GM12878 (cell line): Measurements from ENCODE around the gene PSMC3. TPM values are rescaled to one million over a fixed set of nuclear protein-coding genes. Genes with fewer than 3 reads are reported as not detected.
A peak's percentile ranks its signal among the peaks of the same experiment; 100 is the strongest.

Experiments used
- CBFB ChIP-seq: IDR thresholded peaks from 2 replicates; pipeline ENCODE4 v1.6.1; 2016; ENCODE audit warnings: antibody characterized with exemption, low read depth
- DPF2 ChIP-seq: fragments of 450-650 bp; IDR thresholded peaks from 2 replicates; pipeline ENCODE4 v1.6.1; 2017; ENCODE audit warnings: mild to moderate bottlenecking
- EP300 ChIP-seq, 2 experiments: fragments of 150-350 bp in 1 of 2; IDR thresholded peaks; 2 replicates each; pipeline ENCODE4 v1.6.1; 2011 to 2012; ENCODE audit warnings: low read depth in 2 of 2, low read length in 2 of 2, borderline replicate concordance in 1 of 2, improper control_type of control experiment in 1 of 2, inconsistent platforms in 1 of 2; ENCODE audit not compliant: control insufficient read depth in 1 of 2
- GABPA ChIP-seq: IDR thresholded peaks from 2 replicates; pipeline ENCODE4 v1.6.1; 2014; ENCODE audit warnings: antibody characterized with exemption, low read depth, mild to moderate bottlenecking, inconsistent platforms
- HCFC1 ChIP-seq: fragments of 150-350 bp; IDR thresholded peaks from 2 replicates; pipeline ENCODE4 v1.6.1; 2014; ENCODE audit warnings: low read length
- MYC ChIP-seq: IDR thresholded peaks from 2 replicates; pipeline ENCODE4 v1.6.1; 2011; ENCODE audit warnings: mild to moderate bottlenecking, low read length, moderate library complexity, inconsistent platforms; ENCODE audit not compliant: insufficient read depth, insufficient replicate concordance, insufficient read length, severe bottlenecking
- NBN ChIP-seq: fragments of 450-650 bp; IDR thresholded peaks from 2 replicates; pipeline ENCODE4 v1.6.1; 2016
- PAX5 ChIP-seq: IDR thresholded peaks from 2 replicates; pipeline ENCODE4 v1.6.1; 2011; ENCODE audit warnings: low read depth, low read length, borderline replicate concordance
- PML ChIP-seq: IDR thresholded peaks from 2 replicates; pipeline ENCODE4 v1.6.1; 2012; ENCODE audit warnings: low read length, inconsistent platforms
- POLR2A ChIP-seq: IDR thresholded peaks from 2 replicates; pipeline ENCODE4 v1.6.1; 2011; ENCODE audit warnings: low read depth, mild to moderate bottlenecking, low read length
- SMAD1 ChIP-seq: fragments of 450-650 bp; IDR thresholded peaks from 2 replicates; pipeline ENCODE4 v1.6.1; 2018; ENCODE audit warnings: mild to moderate bottlenecking, low read depth; ENCODE audit not compliant: partially characterized antibody
- ZBED1 ChIP-seq: IDR thresholded peaks from 2 replicates; pipeline ENCODE4 v1.6.1; 2016; ENCODE audit warnings: borderline replicate concordance
- ZNF274 ChIP-seq: IDR thresholded peaks from one replicate; pipeline ENCODE4 v1.8.0; 2011; ENCODE audit not compliant: insufficient read length, insufficient read depth
- polyA plus RNA-seq, 11 experiments: library from polyadenylated mRNA; depleted of rRNA in 4 of 11; unstranded in 6 of 11; stranded (reverse) in 5 of 11; fragments of >200 nt; fragmentation: Nextera tagmentation in 4 of 11; fragmentation: Illumina TruSeq in 1 of 11; extraction: Ambion mirVana in 4 of 11; extraction: Trizol in 1 of 11; gene quantifications; 1 replicate in 1 of 11; 2 replicates in 10 of 11; pipeline versions ENCODE4 v1.2.1 to v1.2.3, GENCODE V29; 2011 to 2016; ENCODE audit warnings: inconsistent platforms in 2 of 11, missing spikeins in 2 of 11, low read depth in 1 of 11
- total RNA-seq, 4 experiments: library from RNA; depleted of rRNA in 3 of 4; stranded (reverse); fragments of >200 nt in 3 of 4; fragmentation: Illumina TruSeq in 1 of 4; extraction: Trizol in 1 of 4; gene quantifications; 2 replicates each; pipeline versions ENCODE4 v1.2.1 to v1.2.3, GENCODE V29; 2013 to 2021
- TF ChIP-seq, protein P1 (sequence below): IDR thresholded peaks from 2 replicates; pipeline ENCODE4 v1.6.1; 2011; ENCODE audit warnings: borderline replicate concordance, low read depth, mild to moderate bottlenecking, moderate library complexity, mixed read lengths, low read length; ENCODE audit not compliant: insufficient read depth; ENCODE audit errors: extremely low read length
- TF ChIP-seq, protein P2 (sequence below): fragments of 450-650 bp; formaldehyde crosslinking; IDR thresholded peaks from 2 replicates; pipeline ENCODE4 v1.5.0; 2022; ENCODE audit warnings: mild to moderate bottlenecking, missing genetic modification characterization
- TF ChIP-seq, protein P3 (sequence below): IDR thresholded peaks from 2 replicates; pipeline ENCODE4 v1.6.1; 2012; ENCODE audit warnings: improper control_type of control experiment, low read depth, low read length; ENCODE audit not compliant: insufficient replicate concordance
- TF ChIP-seq, protein P4 (sequence below): IDR thresholded peaks from 2 replicates; pipeline ENCODE4 v1.6.1; 2012; ENCODE audit warnings: low read depth, low read length, improper control_type of control experiment

PSMC3 gene
- total and polyA plus RNA-seq, 10 of the 15 experiments (the other 5 are each of a cell fraction or from before 2014, with no cell fraction given): 39.5 to 289 (median 155) TPM

DNA sequence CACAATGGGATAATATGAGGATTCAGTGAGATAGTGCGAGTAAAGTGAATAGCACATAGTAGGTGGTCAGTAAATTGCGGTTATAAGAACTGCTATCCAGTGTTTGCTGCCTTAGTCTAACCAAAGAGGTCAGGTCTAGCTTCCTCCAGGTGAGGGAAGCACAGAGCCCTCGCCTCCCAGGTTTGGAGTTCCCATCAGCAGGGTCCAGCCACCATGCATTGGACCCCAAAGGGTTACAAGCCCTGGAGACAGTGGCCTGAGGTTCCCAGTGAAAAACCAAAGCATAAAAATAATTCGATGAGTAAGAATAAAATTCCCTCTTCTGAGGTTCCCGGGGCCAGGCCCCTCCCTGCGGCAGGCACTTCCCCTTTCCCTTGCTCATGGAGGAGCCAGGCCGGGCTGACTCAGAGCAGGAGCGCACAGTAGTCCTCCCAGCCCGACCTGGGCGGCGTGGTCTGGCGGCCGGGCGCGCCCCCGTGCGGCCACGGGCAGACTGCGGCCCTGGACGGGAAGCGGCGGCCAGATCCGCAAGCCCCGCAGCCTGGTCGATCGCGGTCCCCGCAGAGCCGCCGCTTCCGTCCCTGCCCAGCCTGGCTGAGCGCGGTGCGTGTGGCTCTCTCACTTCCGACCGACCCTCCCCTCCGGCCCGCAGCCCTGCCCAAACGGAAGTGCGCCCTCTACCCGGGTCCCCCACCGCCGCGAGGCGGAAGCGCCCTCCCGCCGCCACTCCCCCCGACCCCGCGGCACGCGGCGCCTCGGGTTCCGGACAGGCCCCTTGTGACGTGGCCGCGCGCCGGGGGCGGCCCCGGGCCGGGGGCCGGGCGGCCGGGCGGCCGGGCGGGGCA is 18.3 kb downstream of the PSMC3 start, which contains the start of gene SLC39A13 (continued):
- TF ChIP-seq EP300 (IDR thresholded peaks at IDR 0.05; ENCODE audit: borderline replicate concordance in 1 of 2, control insufficient read depth in 1 of 2, low read depth in 2 of 2, low read length in 2 of 2) (peak in 1 of 2 experiments; percentile 83; a peak in 2 of 4 replicates), CBFB (0 out of 2 replicates have a peak, but pooled peaks have one; percentile 43), MYC (peak; percentile 78), DPF2 (peak; percentile 99), NBN (no peak; the same call in 1 of the 2 replicates), GABPA (peak; percentile 95), HCFC1 (peak; percentile 92), POLR2A (peak; percentile 88), ZBED1 (no peak; the same call in 1 of the 2 replicates), ZNF274 (no peak), SMAD1 (no peak), PML (no peak; the same call in 1 of the 2 replicates), PAX5 (peak; percentile 27; the same call in 1 of the 2 replicates)
- TF ChIP-seq, protein P1, sequence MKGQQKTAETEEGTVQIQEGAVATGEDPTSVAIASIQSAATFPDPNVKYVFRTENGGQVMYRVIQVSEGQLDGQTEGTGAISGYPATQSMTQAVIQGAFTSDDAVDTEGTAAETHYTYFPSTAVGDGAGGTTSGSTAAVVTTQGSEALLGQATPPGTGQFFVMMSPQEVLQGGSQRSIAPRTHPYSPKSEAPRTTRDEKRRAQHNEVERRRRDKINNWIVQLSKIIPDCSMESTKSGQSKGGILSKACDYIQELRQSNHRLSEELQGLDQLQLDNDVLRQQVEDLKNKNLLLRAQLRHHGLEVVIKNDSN: no peak
- TF ChIP-seq, protein P2, sequence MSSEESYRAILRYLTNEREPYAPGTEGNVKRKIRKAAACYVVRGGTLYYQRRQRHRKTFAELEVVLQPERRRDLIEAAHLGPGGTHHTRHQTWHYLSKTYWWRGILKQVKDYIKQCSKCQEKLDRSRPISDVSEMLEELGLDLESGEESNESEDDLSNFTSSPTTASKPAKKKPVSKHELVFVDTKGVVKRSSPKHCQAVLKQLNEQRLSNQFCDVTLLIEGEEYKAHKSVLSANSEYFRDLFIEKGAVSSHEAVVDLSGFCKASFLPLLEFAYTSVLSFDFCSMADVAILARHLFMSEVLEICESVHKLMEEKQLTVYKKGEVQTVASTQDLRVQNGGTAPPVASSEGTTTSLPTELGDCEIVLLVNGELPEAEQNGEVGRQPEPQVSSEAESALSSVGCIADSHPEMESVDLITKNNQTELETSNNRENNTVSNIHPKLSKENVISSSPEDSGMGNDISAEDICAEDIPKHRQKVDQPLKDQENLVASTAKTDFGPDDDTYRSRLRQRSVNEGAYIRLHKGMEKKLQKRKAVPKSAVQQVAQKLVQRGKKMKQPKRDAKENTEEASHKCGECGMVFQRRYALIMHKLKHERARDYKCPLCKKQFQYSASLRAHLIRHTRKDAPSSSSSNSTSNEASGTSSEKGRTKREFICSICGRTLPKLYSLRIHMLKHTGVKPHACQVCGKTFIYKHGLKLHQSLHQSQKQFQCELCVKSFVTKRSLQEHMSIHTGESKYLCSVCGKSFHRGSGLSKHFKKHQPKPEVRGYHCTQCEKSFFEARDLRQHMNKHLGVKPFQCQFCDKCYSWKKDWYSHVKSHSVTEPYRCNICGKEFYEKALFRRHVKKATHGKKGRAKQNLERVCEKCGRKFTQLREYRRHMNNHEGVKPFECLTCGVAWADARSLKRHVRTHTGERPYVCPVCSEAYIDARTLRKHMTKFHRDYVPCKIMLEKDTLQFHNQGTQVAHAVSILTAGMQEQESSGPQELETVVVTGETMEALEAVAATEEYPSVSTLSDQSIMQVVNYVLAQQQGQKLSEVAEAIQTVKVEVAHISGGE (CRISPR knock-in tag): peak; percentile 99
- TF ChIP-seq, protein P3, sequence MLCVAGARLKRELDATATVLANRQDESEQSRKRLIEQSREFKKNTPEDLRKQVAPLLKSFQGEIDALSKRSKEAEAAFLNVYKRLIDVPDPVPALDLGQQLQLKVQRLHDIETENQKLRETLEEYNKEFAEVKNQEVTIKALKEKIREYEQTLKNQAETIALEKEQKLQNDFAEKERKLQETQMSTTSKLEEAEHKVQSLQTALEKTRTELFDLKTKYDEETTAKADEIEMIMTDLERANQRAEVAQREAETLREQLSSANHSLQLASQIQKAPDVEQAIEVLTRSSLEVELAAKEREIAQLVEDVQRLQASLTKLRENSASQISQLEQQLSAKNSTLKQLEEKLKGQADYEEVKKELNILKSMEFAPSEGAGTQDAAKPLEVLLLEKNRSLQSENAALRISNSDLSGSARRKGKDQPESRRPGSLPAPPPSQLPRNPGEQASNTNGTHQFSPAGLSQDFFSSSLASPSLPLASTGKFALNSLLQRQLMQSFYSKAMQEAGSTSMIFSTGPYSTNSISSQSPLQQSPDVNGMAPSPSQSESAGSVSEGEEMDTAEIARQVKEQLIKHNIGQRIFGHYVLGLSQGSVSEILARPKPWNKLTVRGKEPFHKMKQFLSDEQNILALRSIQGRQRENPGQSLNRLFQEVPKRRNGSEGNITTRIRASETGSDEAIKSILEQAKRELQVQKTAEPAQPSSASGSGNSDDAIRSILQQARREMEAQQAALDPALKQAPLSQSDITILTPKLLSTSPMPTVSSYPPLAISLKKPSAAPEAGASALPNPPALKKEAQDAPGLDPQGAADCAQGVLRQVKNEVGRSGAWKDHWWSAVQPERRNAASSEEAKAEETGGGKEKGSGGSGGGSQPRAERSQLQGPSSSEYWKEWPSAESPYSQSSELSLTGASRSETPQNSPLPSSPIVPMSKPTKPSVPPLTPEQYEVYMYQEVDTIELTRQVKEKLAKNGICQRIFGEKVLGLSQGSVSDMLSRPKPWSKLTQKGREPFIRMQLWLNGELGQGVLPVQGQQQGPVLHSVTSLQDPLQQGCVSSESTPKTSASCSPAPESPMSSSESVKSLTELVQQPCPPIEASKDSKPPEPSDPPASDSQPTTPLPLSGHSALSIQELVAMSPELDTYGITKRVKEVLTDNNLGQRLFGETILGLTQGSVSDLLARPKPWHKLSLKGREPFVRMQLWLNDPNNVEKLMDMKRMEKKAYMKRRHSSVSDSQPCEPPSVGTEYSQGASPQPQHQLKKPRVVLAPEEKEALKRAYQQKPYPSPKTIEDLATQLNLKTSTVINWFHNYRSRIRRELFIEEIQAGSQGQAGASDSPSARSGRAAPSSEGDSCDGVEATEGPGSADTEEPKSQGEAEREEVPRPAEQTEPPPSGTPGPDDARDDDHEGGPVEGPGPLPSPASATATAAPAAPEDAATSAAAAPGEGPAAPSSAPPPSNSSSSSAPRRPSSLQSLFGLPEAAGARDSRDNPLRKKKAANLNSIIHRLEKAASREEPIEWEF: peak; percentile 78
- TF ChIP-seq, protein P4, sequence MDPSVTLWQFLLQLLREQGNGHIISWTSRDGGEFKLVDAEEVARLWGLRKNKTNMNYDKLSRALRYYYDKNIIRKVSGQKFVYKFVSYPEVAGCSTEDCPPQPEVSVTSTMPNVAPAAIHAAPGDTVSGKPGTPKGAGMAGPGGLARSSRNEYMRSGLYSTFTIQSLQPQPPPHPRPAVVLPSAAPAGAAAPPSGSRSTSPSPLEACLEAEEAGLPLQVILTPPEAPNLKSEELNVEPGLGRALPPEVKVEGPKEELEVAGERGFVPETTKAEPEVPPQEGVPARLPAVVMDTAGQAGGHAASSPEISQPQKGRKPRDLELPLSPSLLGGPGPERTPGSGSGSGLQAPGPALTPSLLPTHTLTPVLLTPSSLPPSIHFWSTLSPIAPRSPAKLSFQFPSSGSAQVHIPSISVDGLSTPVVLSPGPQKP: peak; percentile 92
